ENCODE data around the gene CDCP1. TPM values are rescaled to one million over a fixed set of nuclear protein-coding genes. Genes with fewer than 3 reads are reported as not detected.
"Not testable (repeated sequence)": the region's sequence is repeated elsewhere in the genome, so short reads cannot be mapped to it uniquely, and the experiment has no call there.

The CDCP1 gene
- polyA plus RNA-seq, 3 donors = 0.89 to 1.8 (median 1.1) TPM

DNA sequence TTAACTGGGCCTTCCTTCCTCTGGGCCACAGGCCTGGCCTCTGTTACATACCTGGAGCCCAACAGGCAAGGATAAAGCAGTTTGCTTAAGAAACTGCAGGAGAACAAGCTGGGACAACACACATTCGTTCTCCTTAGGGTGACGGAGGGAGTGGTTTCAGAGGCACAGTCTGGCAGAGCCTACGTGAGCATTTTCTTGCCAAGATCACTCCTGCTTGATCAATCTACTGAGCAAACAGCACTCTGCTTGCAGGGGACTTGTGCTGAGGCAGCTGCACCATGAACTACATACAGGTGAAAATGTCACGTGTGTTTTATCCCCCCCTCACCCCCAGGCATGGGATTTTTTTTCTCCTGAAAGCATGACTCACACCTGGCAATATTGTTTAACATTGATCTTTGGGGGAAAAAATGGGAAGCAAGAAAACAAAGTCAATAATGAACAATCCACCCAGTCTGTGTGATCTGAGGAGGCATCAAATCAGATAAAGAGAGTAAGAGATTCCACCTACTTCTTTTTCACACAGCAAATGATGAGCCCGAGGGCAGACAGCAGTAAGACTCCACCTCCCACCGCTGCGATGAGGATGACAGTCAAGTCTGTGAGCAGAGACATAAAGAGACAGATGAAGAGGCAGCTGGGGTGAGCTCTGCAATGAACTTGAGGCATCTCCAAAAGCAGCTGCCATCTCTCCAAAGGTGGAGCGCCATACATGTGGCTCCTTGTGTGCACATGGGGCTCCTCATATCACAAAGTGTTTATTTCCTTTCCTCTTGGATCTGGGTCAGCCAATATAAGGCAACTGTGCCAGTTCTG is 57.4 kb downstream of the CDCP1 start:
- no peak for DNase-seq (ENCODE audit: low read depth in 3 of 3, low spot score in 2 of 3)

DNA sequence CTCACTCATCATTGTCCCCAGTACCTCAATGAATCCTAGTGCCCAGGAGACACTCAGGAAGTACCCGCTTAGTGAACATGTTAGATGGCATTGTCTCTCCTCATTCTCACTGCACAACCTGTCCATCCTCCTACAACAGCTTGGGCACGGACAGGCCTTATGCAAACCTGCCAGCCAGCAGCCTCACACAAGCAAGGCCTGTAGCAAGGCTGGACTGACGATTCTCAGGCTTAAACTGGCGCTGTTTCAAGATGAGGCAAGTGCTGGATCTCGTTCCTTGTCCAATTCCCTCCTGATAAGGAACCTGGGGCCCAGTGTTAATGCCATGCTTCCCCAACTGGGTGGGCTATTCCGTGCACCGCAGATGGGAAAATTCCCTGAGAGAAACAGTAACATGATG is 59.0 kb downstream of the CDCP1 start:
- no peak for DNase-seq (ENCODE audit: low read depth in 3 of 3, low spot score in 2 of 3)

DNA sequence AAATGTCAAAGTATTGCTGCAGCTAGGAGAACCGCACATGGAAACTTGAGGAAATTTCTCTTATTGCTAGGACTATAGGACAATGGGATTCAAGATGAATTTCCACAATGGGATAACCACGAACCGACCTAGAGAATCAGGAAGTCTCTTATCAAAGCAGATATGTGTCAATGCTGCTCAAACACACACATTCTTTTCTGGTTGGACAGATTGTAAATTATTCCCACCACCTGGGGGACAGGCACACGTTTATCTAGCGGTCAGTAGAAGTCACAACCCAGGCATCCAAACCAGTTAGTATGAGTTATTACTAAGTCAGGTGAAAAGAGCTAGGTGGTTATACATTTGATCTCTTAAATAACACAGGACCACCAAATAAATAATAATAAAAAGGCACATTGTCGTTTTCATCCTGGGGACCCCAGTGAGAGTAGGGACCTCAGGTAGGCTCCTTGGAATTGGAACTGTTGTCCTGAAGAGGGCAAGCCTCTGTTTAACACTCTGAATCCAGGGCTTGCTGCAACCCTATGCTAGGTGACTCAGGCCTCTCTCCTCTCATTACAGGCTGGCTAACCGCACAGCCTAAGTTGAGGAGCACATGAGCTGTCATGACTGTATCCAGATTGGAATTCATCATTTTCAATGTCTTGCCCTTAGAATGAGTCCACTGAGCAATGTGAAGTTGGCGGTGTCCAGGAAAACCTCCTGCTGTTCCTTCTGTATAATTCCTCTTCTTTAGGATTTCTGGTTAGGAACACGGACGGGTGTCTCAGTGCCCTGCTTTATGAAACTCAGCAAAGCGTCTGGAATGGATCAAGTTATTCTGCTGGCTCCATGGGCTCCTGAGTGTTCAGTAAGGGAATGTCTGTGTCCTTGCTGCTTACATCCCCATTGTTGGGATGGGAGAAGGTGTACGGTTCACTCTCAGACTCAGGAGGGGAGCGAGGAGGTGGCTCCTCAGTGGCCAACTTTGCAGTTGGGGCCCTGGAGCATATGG is 61.1 kb downstream of the CDCP1 start:
- DNase-seq (ENCODE audit: low read depth in 3 of 3, low spot score in 2 of 3) = no peak

DNA sequence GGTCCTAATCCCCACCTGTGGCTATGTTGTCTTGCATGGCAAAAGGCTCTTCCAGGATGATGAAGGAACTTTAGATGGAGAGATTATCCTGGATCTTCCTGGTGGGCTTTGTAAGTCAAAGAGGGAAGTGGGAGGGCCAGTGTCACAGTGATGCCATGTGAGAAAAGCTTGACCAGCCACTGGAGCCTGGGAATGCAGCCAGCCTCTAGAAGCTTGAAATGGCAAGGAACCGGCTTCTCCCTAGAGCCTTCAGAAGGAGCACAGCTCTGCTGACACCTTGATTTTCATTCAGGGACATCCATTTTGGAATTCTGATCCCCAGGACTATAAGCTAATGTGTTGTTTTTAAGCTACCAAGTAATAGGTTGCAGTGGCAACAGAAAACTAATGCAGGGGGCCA is 61.8 kb downstream of the CDCP1 start:
- DNase-seq (ENCODE audit: low read depth in 3 of 3, low spot score in 2 of 3) = no peak

DNA sequence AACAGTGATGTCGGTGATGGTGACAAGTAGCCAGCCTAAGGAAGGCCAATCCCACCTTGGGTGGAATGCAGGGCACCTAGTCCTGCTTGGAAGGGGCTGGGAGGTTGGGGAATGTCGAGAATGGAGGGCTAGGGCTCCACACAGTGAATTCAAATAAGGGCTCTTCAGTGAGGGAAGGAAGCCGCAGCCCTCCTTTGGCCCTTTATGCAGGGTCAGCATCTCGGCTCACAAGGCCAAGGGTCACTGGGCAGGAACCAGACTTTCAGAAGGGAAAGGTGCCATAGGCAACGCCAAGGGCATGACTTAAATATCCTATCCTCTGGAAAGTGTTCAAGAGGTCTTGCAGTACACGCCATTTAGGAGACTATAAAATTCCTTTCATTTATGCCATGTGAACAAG is 63.2 kb downstream of the CDCP1 start:
- DNase-seq (ENCODE audit: low read depth in 3 of 3, low spot score in 2 of 3) = no peak

DNA sequence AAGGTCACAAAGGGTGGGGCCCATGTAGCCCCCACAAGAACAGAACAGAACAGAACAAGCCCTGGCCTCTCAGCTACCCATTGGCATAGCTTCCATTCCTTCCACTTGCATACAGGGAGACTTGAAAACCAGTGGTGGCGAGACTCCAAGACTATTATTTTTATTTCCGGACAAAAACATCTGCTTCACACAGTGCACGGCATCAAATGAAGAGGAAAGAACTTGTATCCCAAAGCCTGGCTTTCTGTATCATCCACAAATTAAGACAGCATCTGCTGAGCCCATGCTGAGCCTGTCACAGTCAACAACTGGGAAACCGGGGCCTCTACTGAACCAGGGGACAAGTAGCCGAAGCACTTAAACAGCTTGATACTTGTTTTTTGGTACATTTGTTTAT is 64.0 kb downstream of the CDCP1 start:
- DNase-seq (ENCODE audit: low read depth in 3 of 3, low spot score in 2 of 3) = no peak

DNA sequence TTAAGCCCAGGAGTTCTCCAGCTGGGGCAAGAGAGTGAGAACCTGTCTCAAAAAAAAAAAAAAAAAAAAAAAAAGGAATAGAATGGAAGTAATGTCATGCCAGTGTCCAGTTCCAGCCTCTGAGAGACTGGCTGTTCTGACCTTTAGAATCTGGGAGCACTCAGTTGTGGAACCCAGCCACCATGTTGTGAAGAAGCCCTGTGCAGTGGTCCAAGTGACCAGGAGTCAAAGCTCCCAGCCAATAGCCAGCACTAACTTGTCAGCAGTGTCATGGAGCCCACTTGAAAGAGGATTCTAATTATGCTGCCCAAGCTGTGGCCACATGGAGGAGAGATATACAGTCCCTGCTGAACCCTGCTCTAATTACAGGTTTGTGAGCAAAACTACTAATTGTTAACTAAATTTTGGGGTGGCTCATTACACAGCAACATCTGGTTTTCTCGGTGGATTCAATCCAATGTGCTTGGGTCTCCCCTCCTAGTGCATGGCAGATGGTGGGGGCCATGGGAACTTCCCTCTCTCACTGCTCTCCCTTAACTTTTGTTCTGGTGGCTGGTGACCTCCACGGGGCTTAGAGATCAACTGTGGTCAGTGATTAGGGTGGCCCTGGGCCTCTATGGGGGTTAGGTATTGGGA is 64.6 kb downstream of the CDCP1 start:
- DNase-seq (ENCODE audit: low read depth in 3 of 3, low spot score in 2 of 3) = no peak

DNA sequence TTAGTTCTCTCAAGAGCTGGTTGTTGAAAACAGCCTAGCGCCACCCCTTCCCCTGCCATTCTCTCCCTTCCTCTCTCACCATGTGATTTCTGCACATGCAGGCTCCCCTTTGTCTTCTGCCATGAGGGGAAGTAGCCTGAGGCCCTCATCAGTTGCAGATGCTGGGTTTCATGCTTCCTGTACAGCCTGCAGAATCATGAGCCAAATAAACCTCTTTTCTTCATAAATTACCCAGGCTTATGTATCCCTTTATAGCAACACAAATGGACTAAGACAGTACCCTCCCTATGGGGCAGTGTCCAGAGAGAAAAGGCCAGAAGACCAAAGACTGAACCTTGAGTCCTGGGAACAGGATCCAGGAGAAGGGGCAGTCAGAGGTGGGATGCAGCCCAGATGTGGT is 65.4 kb downstream of the CDCP1 start:
- no peak for DNase-seq (ENCODE audit: low read depth in 3 of 3, low spot score in 2 of 3)

DNA sequence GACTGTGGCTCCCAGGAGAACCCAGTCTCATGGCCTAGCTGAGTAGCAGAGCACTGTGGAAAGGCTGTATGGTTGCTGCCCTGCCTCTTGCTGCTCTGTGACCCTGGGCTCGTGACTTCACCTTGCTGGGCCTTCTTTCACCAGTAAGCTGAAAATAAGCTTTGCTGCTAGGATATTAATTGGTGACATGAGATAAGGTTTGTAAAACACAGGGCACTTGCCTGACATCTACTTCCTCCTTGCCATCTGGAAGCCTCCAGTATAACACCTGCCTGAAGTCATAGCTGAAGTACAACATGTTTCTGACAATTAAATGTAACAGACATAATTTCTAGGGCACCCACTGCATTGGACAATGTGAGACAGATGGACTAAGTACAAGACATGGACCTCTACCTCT is 66.5 kb downstream of the CDCP1 start:
- no peak for DNase-seq (ENCODE audit: low read depth in 3 of 3, low spot score in 2 of 3)

DNA sequence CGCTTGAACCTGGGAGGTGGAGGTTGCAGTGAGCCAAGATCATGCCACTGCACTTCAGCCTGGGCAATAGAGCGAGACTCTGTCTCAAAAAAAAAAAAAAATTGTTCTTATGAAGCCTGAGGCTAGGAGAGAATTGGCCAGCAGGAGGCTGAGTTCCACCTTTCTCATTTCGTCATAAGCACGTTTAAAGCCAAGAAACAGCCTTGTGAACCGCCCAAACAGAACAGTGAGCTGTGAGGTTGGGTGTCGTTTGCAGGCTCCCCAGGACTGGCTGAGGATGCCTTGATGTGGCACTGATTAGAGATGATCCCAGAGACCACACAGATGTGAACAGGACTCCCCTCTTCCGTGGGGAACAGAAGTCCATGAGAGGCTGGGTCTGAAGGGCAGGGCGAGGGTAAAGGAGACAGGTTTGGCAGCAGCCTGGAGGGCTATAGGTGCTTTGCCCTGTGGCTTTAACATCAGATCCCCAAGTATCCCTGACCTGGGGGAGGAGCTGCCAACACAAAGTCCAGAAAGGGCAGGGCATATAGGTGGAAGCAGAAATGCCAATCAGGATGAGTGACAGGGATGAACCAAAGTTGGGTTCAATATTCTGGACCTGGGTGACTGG is 67.2 kb downstream of the CDCP1 start:
- no peak for DNase-seq (ENCODE audit: low read depth in 3 of 3, low spot score in 2 of 3)

DNA sequence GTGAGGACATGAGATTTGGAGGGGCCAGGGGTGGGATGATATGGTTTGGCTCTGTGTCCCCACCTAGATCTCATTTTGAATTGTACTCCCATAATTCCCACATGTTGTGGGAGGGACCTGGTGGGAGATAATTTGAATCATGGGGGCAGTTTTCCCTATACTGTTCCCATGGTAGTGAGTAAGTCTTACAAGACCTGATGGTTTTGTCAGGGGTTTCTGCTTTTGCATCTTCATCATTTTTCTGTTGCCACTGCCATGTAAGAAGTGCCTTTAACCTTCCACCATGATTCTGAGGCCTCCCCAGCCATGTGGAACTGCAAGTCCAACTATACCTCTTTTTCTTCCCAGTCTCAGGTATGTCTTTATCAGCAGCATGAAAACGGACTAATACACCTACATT is 67.9 kb downstream of the CDCP1 start:
- DNase-seq (ENCODE audit: low read depth in 3 of 3, low spot score in 2 of 3) = not testable (repeated sequence)

DNA sequence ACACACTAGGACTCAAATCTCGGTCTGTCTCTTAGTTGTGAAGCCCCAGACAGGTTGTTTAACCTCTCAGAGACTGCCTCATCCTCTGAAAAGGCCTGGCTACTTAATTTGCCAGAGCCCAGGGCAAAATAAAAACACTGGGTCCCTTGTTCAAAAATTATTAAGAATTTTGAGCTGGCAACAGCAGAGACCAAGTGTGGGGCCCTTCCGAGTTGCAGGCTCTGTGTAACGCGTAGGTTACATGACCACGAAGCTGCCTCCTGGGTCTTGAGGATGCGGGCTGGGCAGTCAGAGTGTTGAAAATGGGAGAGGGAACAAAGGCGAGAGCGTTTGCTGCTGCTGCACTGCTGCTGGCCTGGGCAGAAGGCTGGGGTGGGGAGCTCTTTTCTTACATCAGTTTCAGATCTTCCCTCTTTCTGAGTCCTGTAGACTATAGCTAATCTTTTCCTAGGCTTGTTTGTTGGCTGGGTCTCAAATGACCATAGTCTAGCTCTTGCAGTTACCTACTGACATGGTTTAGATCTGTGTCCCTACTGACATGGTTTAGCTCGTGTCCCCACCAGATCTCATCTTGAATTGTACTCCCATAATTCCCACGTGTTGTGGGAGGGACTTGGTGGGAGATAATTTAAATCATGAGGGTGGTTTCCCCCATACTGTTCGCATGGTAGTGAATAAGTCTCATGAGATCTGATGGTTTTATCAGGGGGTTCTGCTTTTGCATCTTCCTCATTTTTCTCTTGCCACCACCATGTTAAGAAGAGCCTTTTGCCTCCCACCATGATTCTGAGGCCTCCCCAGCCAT is 70.2 kb downstream of the CDCP1 start:
- no peak for DNase-seq (ENCODE audit: low read depth in 3 of 3, low spot score in 2 of 3)

DNA sequence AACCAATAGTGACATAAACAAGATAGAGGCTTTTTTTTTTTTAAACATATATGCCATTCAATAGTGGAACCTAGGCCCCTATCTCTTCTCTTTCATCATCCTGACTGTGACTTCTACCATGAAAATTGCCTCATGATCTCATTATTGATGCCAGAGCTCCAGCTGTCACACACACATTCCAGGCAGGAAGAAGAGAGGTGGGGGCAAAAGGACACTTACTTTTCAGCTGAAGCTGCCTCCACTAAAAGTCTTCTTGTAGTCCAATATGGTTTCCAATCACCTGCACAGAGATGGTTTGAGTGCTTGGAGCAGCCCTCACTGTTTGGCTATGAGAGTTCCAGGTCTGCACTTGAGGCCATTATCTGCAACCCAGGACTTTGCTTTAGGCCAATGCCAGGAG is 75.1 kb downstream of the CDCP1 start:
- DNase-seq (ENCODE audit: low read depth in 3 of 3, low spot score in 2 of 3) = no peak

DNA sequence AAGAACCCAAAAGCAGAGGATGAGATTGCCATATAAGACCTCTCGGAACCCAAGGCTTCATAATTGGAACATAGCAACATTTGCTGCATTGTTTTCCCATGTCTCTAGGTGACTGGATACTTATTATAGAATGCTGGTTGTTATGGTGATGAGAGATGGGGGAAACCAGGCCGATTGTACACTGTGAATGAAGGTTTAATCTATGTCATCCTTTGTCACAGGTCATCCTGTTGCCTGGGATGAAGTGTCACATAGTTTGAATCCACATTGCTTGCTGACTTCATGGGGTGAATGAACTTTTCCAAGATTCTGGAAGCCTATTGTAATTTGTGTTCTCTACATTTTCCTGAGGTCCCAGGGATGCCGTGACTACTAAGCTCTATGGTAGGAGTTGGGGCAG is 78.2 kb downstream of the CDCP1 start:
- no peak for DNase-seq (ENCODE audit: low read depth in 3 of 3, low spot score in 2 of 3)

DNA sequence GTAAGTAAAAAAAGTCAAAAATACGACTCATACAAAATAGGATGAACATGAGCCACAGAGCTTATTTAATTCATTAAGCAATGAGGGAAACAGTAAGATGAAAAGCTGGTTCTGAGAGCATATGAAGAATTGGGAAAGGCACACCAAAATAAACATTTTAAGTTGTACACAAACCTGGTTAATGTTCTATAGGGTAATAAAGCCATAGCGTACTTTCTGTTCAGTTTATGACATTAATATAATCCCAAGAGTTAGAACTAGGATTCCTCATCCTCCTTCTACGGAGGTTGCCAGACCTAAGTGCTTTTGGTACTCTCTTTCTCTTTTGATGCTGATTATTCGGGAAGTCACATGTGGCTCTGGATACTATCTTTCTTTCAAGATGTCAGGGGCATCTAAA is 78.7 kb downstream of the CDCP1 start:
- no peak for DNase-seq (ENCODE audit: low read depth in 3 of 3, low spot score in 2 of 3)

DNA sequence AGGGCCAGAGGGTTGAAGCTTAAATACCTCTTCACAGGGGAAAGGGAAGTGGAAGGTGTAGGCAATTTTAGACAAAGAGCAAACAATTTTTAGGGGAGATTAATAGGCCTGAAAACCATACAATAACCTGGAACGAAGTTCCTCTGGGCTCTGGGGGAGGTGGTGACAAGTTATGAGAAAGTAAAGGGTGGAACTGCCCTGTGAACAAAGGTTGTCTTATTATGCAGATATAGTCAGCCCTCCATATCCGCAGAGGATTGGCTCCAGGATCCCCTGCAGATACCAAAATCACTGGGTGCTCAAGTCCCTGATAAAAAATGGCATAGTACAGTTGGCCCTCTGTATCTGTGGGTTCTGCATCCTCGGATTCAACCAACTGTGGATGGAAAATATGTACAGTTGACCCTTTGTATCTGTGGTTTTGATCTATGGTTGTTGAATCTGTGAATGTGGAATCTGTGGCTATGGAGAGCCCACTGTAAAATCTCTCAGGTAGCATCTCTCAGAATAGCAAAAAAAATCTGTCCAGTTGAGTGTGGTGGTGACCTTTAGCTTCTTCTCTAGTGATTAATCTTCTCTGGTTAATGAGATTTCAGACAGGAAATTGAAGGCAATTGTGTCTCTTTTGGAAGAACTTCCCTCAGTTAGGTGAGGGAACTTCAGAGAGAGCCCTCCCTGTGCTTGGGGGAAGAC is 79.9 kb downstream of the CDCP1 start:
- DNase-seq (ENCODE audit: low read depth in 3 of 3, low spot score in 2 of 3) = no peak

DNA sequence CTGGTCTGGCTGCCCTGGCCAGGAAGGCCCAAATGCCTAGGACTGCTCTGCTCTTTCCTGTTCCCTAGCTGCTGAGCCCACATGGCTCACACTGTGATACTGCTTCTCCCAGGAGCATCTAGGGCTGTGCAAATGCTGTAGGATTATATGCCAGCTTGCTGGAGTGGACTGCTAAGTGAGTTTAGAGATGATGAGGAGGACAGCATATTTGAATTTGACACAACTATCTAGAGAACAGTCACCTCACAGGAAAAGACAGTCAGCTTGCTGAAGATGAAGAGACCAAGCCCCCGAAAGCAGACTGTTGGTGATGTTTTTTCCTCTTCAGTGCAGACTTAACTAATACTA is 80.8 kb downstream of the CDCP1 start:
- DNase-seq (ENCODE audit: low read depth in 3 of 3, low spot score in 2 of 3) = no peak

DNA sequence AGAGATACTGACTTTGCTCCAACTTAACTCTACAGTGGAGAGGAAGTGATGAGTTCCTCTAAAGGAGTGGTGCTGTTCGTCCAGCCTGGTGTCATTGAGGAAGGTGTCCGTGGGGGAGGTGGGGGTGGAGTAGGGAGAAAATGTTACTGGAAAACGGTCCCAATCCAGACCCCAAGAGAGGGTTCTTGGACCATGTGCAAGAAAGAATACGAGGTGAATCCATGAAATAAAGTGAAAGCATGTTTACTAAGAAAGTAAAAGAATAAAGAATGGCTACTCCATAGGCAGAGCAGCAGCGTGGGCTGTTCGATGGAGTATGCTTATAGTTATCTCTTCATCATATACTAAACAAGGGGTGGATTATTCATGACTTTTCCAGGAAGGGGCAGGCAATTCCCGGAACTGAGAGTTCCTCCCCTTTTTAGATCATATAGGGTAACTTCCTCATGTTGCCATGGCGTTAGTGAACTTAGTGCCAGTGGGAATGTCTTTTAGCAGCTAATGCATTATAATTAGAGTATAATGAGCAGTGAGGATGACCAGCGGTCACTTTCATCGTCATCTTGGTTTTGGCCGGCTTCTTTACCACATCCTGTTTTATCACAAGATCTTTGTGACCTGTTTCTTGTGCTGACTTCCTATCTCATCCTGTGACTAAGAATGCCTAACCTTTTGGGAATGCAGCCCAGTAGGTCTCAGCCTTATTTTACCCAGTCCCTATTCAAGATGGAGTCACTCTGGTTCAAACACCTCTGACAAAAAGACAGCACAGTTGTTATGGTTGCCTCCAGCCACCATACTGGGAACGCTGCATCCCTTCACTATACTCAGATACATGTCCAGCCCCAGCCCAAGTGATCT is 81.4 kb downstream of the CDCP1 start:
- DNase-seq (ENCODE audit: low read depth in 3 of 3, low spot score in 2 of 3) = peak in 1 of 3 donors; percentile 3

DNA sequence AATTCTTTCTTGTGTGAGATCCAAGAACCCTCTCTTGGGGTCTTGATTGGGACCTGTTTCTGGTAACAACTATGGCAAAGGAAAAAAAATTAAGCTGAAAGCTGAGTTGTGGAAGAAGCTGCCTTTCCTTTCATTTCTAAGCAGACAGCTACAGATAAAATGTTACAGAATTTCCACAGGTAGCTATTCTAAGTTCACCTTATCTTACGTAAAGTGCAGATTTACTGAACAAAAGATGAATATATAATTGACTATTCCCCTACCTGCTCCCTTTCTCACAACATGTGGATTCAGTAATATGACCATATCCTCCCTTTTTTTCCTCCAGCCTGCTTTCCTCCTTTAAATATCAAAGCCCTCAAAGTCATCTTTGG is 83.5 kb downstream of the CDCP1 start:
- DNase-seq (ENCODE audit: low read depth in 3 of 3, low spot score in 2 of 3) = no peak

All from right renal cortex interstitium (tissue), 3 donors.